ENCODE data around the gene CCDC12.

GRCh38 chr3:46895761-46896160, 80.8 kb downstream of the CCDC12 start:
- TF ChIP-seq SP1 (IDR thresholded peaks at IDR 0.05): no peak
- no peak for TF ChIP-seq FOXA1 (IDR thresholded peaks at IDR 0.05)
- no peak for TF ChIP-seq BHLHE40 (IDR thresholded peaks at IDR 0.05; ENCODE audit: borderline replicate concordance)
- TF ChIP-seq SUZ12 (IDR thresholded peaks at IDR 0.05): no peak
